OCI-LY7 (cell line): ENCODE data around the gene CPNE7. TPM values are rescaled to one million over a fixed set of nuclear protein-coding genes. Genes with fewer than 3 reads are reported as not detected.

Experiments
- BruUV-seq: library from RNA; stranded (reverse); fragments of 400-500 nt; replicated peaks from 2 replicates; lab custom pipeline; 2021; lab: Mats Ljungman, UMichigan
- CTCF ChIA-PET: fragments of 300-600 bp; sonication (Branson Sonifier 250); formaldehyde crosslinking; loops from one replicate; lab custom pipeline; 2022; ENCODE audit warnings: antibody characterized with exemption; ENCODE audit not compliant: unreplicated experiment; lab: Charles Lee
- POLR2A ChIA-PET: fragments of 300-600 bp; sonication (Branson Sonifier 250); formaldehyde crosslinking; loops from one replicate; lab custom pipeline; 2022; ENCODE audit warnings: antibody characterized with exemption; lab: Charles Lee
- DNase-seq: peaks from one replicate; pipeline ENCODE4 v3.0.0-alpha.2; 2015; ENCODE audit warnings: low spot score
- H2AFZ ChIP-seq: fragments of 200-600 bp; sonication (generic), shearing (Covaris generic); 2 replicates; pipeline ENCODE4 v1.6.1; 2014; ENCODE audit warnings: mild to moderate bottlenecking, antibody characterized with exemption, low read length, moderate library complexity
- H3K27ac ChIP-seq: fragments of 200-600 bp; sonication (generic); 2 replicates; pipeline ENCODE4 v1.5.1; 2014; ENCODE audit warnings: mixed run types, low read depth, mild to moderate bottlenecking, moderate library complexity, low read length, inconsistent platforms; ENCODE audit not compliant: poor library complexity, severe bottlenecking
- H3K36me3 ChIP-seq: fragments of 200-600 bp; sonication (generic); 2 replicates; pipeline ENCODE4 v1.6.1; 2014; ENCODE audit warnings: mild to moderate bottlenecking, antibody characterized with exemption, low read length, moderate library complexity, mixed read lengths; ENCODE audit not compliant: insufficient read depth
- H3K4me1 ChIP-seq: fragments of 200-600 bp; sonication (generic); 2 replicates; pipeline ENCODE4 v1.5.1; 2014; ENCODE audit warnings: mild to moderate bottlenecking, low read length; ENCODE audit not compliant: insufficient read depth, poor library complexity, severe bottlenecking
- H3K4me2 ChIP-seq: fragments of 200-600 bp; sonication (generic); 2 replicates; pipeline ENCODE4 v1.6.1; 2014; ENCODE audit warnings: mild to moderate bottlenecking, low read length
- H3K4me3 ChIP-seq: fragments of 200-600 bp; sonication (generic); 2 replicates; pipeline ENCODE4 v1.5.1; 2014; ENCODE audit warnings: mild to moderate bottlenecking, low read depth, low read length; ENCODE audit not compliant: poor library complexity, severe bottlenecking
- H3K79me2 ChIP-seq: fragments of 200-600 bp; sonication (generic); 2 replicates; pipeline ENCODE4 v1.6.1; 2016; ENCODE audit warnings: low read depth, mild to moderate bottlenecking, low read length, moderate library complexity, mixed read lengths; ENCODE audit not compliant: insufficient read depth
- H3K9me2 ChIP-seq: fragments of 200-600 bp; sonication (generic); 2 replicates; pipeline ENCODE4 v1.6.1; 2016; ENCODE audit warnings: mild to moderate bottlenecking, low read length, mixed read lengths; ENCODE audit not compliant: insufficient read depth
- H3K9me3 ChIP-seq: fragments of 200-600 bp; sonication (generic); 2 replicates; pipeline ENCODE4 v1.6.1; 2014; ENCODE audit warnings: mild to moderate bottlenecking, mixed run types, low read length, mixed read lengths
- H4K20me1 ChIP-seq: fragments of 200-600 bp; sonication (generic); 2 replicates; pipeline ENCODE4 v1.6.1; 2014; ENCODE audit warnings: mild to moderate bottlenecking, antibody characterized with exemption, low read length, moderate library complexity, mixed read lengths; ENCODE audit not compliant: insufficient read depth
- CTCF ChIP-seq: fragments of 200-600 bp; sonication (generic); conservative IDR thresholded peaks from 2 replicates; pipeline ENCODE4 v1.5.1; 2014; ENCODE audit warnings: mild to moderate bottlenecking, antibody characterized with exemption, low read length, moderate library complexity, mixed read lengths
- EZH2phosphoT487 ChIP-seq: fragments of 200-600 bp; sonication (generic); IDR thresholded peaks from 2 replicates; pipeline ENCODE4 v1.6.1; 2018; ENCODE audit warnings: low read depth, borderline replicate concordance, mild to moderate bottlenecking, mixed run types, antibody characterized with exemption, low read length, moderate library complexity, mixed read lengths
- intact Hi-C: fragments of 100-400 bp; cut with micrococcal nuclease; formaldehyde crosslinking; loops from one replicate; pipeline ENCODE4 v1.10.0; 2022; ENCODE audit not compliant: unreplicated experiment
- total RNA-seq, 2 experiments: library from RNA; depleted of rRNA in 1 of 2; stranded (reverse); fragments of >200 nt in 1 of 2; shearing (Covaris generic) in 1 of 2; gene quantifications; 2 replicates each; pipeline ENCODE4 v1.2.3, GENCODE V29; 2014 to 2022

The CPNE7 gene
- total RNA-seq, 2 experiments from 2014 or later, result not detected

- POLR2A ChIA-PET, result no interaction called here
- no peaks in the 10 kb centered on the region for H4K20me1 ChIP-seq
- peaks cover 59% of the 10 kb centered on the region; the same call in 1 of the 2 replicates for H3K36me3 ChIP-seq
- peaks cover 4% of the 10 kb centered on the region for H3K4me1 ChIP-seq
- no peak overlapping the region for H3K4me2 ChIP-seq
- no peak overlapping the region for H3K4me3 ChIP-seq
- H3K79me2 ChIP-seq, result no peaks in the 10 kb centered on the region
- intact Hi-C loops, result no loop called here
- CTCF ChIA-PET, result no interaction called here
- H3K27ac ChIP-seq, result no peak overlapping the region
- DNase-seq, result no peak
- BruUV-seq, result no TSS peak
- H2AFZ ChIP-seq, result no peak overlapping the region
- no peaks in the 10 kb centered on the region for H3K9me3 ChIP-seq
- H3K9me2 ChIP-seq, result no peaks in the 10 kb centered on the region
- no peak for TF ChIP-seq EZH2phosphoT487
- no peak for TF ChIP-seq CTCF
Observed at GRCh38 chr16:89553733-89554132, 21.8 kb upstream of the CPNE7 start.

- H3K4me1 ChIP-seq, result peaks cover 2% of the 10 kb centered on the region
- TF ChIP-seq CTCF, result no peak
- TF ChIP-seq EZH2phosphoT487, result no peak
- no TSS peak for BruUV-seq
- no peak for DNase-seq
- no peaks in the 10 kb centered on the region for H3K79me2 ChIP-seq
- peaks cover 53% of the 10 kb centered on the region; the same call in 1 of the 2 replicates for H3K36me3 ChIP-seq
- no peaks in the 10 kb centered on the region for H3K9me2 ChIP-seq
- H3K9me3 ChIP-seq, result no peaks in the 10 kb centered on the region
- no peak overlapping the region for H3K4me3 ChIP-seq
- CTCF ChIA-PET, result no interaction called here
- no peak overlapping the region for H2AFZ ChIP-seq
- POLR2A ChIA-PET, result no interaction called here
- intact Hi-C loops, result no loop called here
- no peak overlapping the region for H3K27ac ChIP-seq
- no peaks in the 10 kb centered on the region for H4K20me1 ChIP-seq
- H3K4me2 ChIP-seq, result no peak overlapping the region
Observed at GRCh38 chr16:89554343-89554742, 21.2 kb upstream of the CPNE7 start.

GRCh38 chr16:89555265-89555664 lies 20.3 kb upstream of the CPNE7 start:
- H3K36me3 ChIP-seq, result peaks cover 46% of the 10 kb centered on the region; the same call in 1 of the 2 replicates
- H3K4me3 ChIP-seq, result no peak overlapping the region
- intact Hi-C loops, result no loop called here
- H2AFZ ChIP-seq, result no peak overlapping the region
- H3K4me2 ChIP-seq, result no peak overlapping the region
- no TSS peak for BruUV-seq
- H3K27ac ChIP-seq, result no peak overlapping the region
- H3K9me2 ChIP-seq, result no peaks in the 10 kb centered on the region
- no peaks in the 10 kb centered on the region; the same call in 1 of the 2 replicates for H3K79me2 ChIP-seq
- H3K9me3 ChIP-seq, result no peaks in the 10 kb centered on the region
- POLR2A ChIA-PET, result no interaction called here
- DNase-seq, result no peak
- TF ChIP-seq CTCF (no peak), EZH2phosphoT487 (no peak)
- CTCF ChIA-PET, result no interaction called here
- peaks cover 7% of the 10 kb centered on the region for H3K4me1 ChIP-seq
- no peaks in the 10 kb centered on the region for H4K20me1 ChIP-seq
